PC-9 (cell line): ENCODE results near the gene MICAL2.

Source experiments
- CTCF ChIP-seq: fragments of 200-600 bp; sonication (generic); conservative IDR thresholded peaks from 2 replicates; pipeline ENCODE4 v1.6.1; 2017; ENCODE audit warnings: mixed run types, antibody characterized with exemption, mild to moderate bottlenecking, moderate library complexity
- EZH2 ChIP-seq: fragments of 200-600 bp; sonication (generic); IDR thresholded peaks from 2 replicates; pipeline ENCODE4 v1.8.0; 2017; ENCODE audit warnings: antibody characterized with exemption, low read depth

- TF ChIP-seq CTCF (no peak), EZH2 (no peak)
Observed at GRCh38 chr11:12123799-12124198, 13.4 kb downstream of the MICAL2 start.
